ENCODE measurements around the gene FUCA1. TPM values are rescaled to one million over a fixed set of nuclear protein-coding genes. Genes with fewer than 3 reads are reported as not detected.

FUCA1 gene
- total and polyA plus RNA-seq, 2 donors (not counting 3 experiments of a cell fraction or from before 2014, with no cell fraction given): 4.9 to 5.6 TPM

DNA sequence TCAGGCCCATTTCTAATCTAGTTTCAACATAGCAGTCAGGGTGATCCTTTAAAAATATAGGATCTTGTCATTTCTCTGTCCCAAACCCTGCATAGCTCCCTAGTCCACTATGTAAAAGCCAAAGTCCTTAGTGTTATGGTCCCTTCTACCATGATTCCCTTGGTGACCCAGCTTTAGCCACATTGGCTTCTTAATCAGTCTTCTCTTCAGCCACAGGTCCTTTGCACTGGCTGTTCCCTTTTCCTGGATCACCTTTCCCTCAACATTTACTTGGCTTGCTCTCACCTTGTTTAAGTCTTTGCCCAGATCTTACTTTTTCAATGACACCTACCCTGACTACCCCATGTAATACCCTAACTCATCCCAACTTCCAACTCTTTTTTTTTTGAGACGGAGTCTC, 11.7 kb upstream of the FUCA1 start:
- CTCF ChIA-PET: no interaction called here
- intact Hi-C loops (cut with micrococcal nuclease): no loop called here
- Histone ChIP-seq H3K9me1 (replicated peaks; ENCODE audit: control insufficient read depth, extremely low read depth, insufficient read depth, low read length) (no peaks in the 10 kb centered on the region), H2AFZ (ENCODE audit: low read depth, low read length) (no peak overlapping the region), H3K27me3 (ENCODE audit: control insufficient read depth in 2 of 2, insufficient read depth in 2 of 2, low read length in 2 of 2) (no peaks in the 10 kb centered on the region), H3K4me3 (replicated peaks in 1 of 3; ENCODE audit: insufficient read depth in 1 of 3, low read depth in 1 of 3, low read length in 3 of 3) (no peak overlapping the region), H3K79me2 (ENCODE audit: control insufficient read depth, insufficient read depth, low read length) (no peaks in the 10 kb centered on the region), H4K20me1 (replicated peaks; ENCODE audit: control insufficient read depth, extremely low read depth, insufficient read depth, low read length) (no peaks in the 10 kb centered on the region), H3K36me3 (ENCODE audit: control insufficient read depth in 2 of 2, extremely low read depth in 1 of 2, insufficient read depth in 2 of 2, low read length in 2 of 2) (no peaks in the 10 kb centered on the region), H3K9me3 (replicated peaks; ENCODE audit: control insufficient read depth, insufficient read depth, low read length) (peaks cover 3% of the 10 kb centered on the region), H3K4me2 (ENCODE audit: insufficient read depth, low read length) (no peak overlapping the region), H3K9ac (replicated peaks; ENCODE audit: extremely low read depth, insufficient read depth, low read length) (no peak overlapping the region), H3K4me1 (ENCODE audit: control insufficient read depth, extremely low read depth, insufficient read depth, low read length) (no peaks in the 10 kb centered on the region), H3K27ac (ENCODE audit: insufficient read depth, low read depth, low read length) (no peak overlapping the region)
- dilution Hi-C loops (cut with MboI; ENCODE audit: extremely low pct_ligation_motif_present, low sequenced_read_pairs): no loop called here
- TF ChIP-seq EZH2 (IDR thresholded peaks at IDR 0.05; ENCODE audit: borderline replicate concordance, low read depth, low read length, severe bottlenecking): no peak
- no peak for TF ChIP-seq GATA2 (IDR thresholded peaks at IDR 0.05; ENCODE audit: insufficient read depth, insufficient read length, low read depth, low read length)
- TF ChIP-seq, protein P1, sequence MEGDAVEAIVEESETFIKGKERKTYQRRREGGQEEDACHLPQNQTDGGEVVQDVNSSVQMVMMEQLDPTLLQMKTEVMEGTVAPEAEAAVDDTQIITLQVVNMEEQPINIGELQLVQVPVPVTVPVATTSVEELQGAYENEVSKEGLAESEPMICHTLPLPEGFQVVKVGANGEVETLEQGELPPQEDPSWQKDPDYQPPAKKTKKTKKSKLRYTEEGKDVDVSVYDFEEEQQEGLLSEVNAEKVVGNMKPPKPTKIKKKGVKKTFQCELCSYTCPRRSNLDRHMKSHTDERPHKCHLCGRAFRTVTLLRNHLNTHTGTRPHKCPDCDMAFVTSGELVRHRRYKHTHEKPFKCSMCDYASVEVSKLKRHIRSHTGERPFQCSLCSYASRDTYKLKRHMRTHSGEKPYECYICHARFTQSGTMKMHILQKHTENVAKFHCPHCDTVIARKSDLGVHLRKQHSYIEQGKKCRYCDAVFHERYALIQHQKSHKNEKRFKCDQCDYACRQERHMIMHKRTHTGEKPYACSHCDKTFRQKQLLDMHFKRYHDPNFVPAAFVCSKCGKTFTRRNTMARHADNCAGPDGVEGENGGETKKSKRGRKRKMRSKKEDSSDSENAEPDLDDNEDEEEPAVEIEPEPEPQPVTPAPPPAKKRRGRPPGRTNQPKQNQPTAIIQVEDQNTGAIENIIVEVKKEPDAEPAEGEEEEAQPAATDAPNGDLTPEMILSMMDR (IDR thresholded peaks at IDR 0.05; ENCODE audit: extremely low read depth in 1 of 2, insufficient read depth in 1 of 2, low read depth in 1 of 2, low read length in 2 of 2): no peak
- DNase-seq (ENCODE audit: low read depth, low spot score): no peak
- POLR2A ChIA-PET: no interaction called here
- BruUV-seq (replicated peaks): no TSS peak
- FAIRE-seq: no peak

DNA sequence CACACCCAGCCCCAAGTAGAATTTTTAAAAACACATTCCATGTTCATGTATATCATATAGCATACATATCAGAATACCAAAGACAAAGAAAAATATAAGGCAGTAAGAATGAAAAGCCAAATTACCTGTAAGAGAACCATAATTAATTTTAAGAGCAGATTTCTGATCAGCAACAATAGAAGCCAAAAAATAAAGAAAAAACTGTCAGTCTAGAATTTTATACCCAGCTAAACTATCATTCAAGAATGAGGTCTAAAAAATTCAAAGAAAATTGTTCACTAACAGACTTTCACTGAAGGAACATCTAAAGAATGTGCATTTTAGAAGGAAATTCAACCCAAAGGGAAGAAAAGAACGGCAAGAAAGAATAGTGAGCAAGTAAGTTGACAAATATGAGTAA, 10.6 kb upstream of the FUCA1 start:
- H3K9me1 ChIP-seq (replicated peaks; ENCODE audit: control insufficient read depth, extremely low read depth, insufficient read depth, low read length): no peaks in the 10 kb centered on the region
- H3K4me3 ChIP-seq (replicated peaks in 1 of 3; ENCODE audit: insufficient read depth in 1 of 3, low read depth in 1 of 3, low read length in 3 of 3): no peak overlapping the region
- H3K4me1 ChIP-seq (ENCODE audit: control insufficient read depth, extremely low read depth, insufficient read depth, low read length): no peaks in the 10 kb centered on the region
- H3K36me3 ChIP-seq (ENCODE audit: control insufficient read depth in 2 of 2, extremely low read depth in 1 of 2, insufficient read depth in 2 of 2, low read length in 2 of 2): no peaks in the 10 kb centered on the region
- H2AFZ ChIP-seq (ENCODE audit: low read depth, low read length): no peak overlapping the region
- H3K27me3 ChIP-seq (ENCODE audit: control insufficient read depth in 2 of 2, insufficient read depth in 2 of 2, low read length in 2 of 2): no peaks in the 10 kb centered on the region
- no peak overlapping the region for H3K9ac ChIP-seq (replicated peaks; ENCODE audit: extremely low read depth, insufficient read depth, low read length)
- ChIA-PET POLR2A (no interaction called here), CTCF (no interaction called here)
- no peaks in the 10 kb centered on the region for H3K79me2 ChIP-seq (ENCODE audit: control insufficient read depth, insufficient read depth, low read length)
- no peak for TF ChIP-seq FOS (IDR thresholded peaks at IDR 0.05; ENCODE audit: borderline replicate concordance, insufficient read depth, low read length)
- no peak for TF ChIP-seq POLR2A (IDR thresholded peaks at IDR 0.05; ENCODE audit: low read depth, low read length)
- TF ChIP-seq, protein P2, sequence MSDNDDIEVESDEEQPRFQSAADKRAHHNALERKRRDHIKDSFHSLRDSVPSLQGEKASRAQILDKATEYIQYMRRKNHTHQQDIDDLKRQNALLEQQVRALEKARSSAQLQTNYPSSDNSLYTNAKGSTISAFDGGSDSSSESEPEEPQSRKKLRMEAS (IDR thresholded peaks at IDR 0.05; ENCODE audit: insufficient read depth, insufficient read length): no peak
- no peak for TF ChIP-seq GATA2 (IDR thresholded peaks at IDR 0.05; ENCODE audit: insufficient read depth, insufficient read length, low read depth, low read length)
- no peak for TF ChIP-seq MYC (IDR thresholded peaks at IDR 0.05; ENCODE audit: low read depth, low read length)
- TF ChIP-seq POLR2AphosphoS5 (IDR thresholded peaks at IDR 0.05; ENCODE audit: insufficient read depth, low read depth, low read length): no peak
- BruUV-seq (replicated peaks): no TSS peak
- no peaks in the 10 kb centered on the region for H4K20me1 ChIP-seq (replicated peaks; ENCODE audit: control insufficient read depth, extremely low read depth, insufficient read depth, low read length)
- H3K27ac ChIP-seq (ENCODE audit: insufficient read depth, low read depth, low read length): no peak overlapping the region
- dilution Hi-C loops (cut with MboI; ENCODE audit: extremely low pct_ligation_motif_present, low sequenced_read_pairs): no loop called here
- H3K4me2 ChIP-seq (ENCODE audit: insufficient read depth, low read length): no peak overlapping the region
- no peak for DNase-seq (ENCODE audit: low read depth, low spot score)
- intact Hi-C loops (cut with micrococcal nuclease): no loop called here
- no peak for FAIRE-seq
- H3K9me3 ChIP-seq (replicated peaks; ENCODE audit: control insufficient read depth, insufficient read depth, low read length): peaks cover 3% of the 10 kb centered on the region
